HepG2 (cell line): ENCODE measurements around the gene ELP6. TPM values are rescaled to one million over a fixed set of nuclear protein-coding genes. Genes with fewer than 3 reads are reported as not detected.
A peak's percentile ranks its signal among the peaks of the same experiment; 100 is the strongest.

Source experiments
- ATAC-seq: fragments of 200-7000 bp; cut with Tn5 transposase; 3 replicates; pipeline ENCODE4 v1.9.1; 2020; ENCODE audit warnings: mild to moderate bottlenecking, moderate library complexity
- BruUV-seq: library from RNA; stranded (reverse); fragments of 400-500 nt; replicated peaks from 2 replicates; lab custom pipeline; 2021; lab: Mats Ljungman, UMichigan
- CTCF ChIA-PET: fragments of 300-600 bp; formaldehyde crosslinking; extraction: SDS; loops from one replicate; lab custom pipeline; 2021; ENCODE audit warnings: low total read pairs, inconsistent platforms, low intra/inter-chr PET ratio; lab: Yijun Ruan, JAX
- POLR2A ChIA-PET: fragments of 350-600 bp; sonication (Branson Sonifier 250); formaldehyde crosslinking; loops from one replicate; lab custom pipeline; 2020; ENCODE audit warnings: antibody characterized with exemption, inconsistent platforms; lab: Yijun Ruan, JAX
- DNase-seq: peaks from one replicate; pipeline ENCODE4 v3.0.0-alpha.2; 2015; ENCODE audit warnings: low spot score
- FAIRE-seq: peaks from 3 replicates; lab custom pipeline; 2011; peaks lifted over from hg19 to GRCh38; lab: Jason Lieb, UNC
- H2AFZ ChIP-seq: one replicate; pipeline ENCODE4 v1.6.1; 2011; ENCODE audit warnings: low read length, inconsistent platforms
- H3K27ac ChIP-seq: fragments of 300-600 bp; 3 replicates; pipeline ENCODE4 v1.8.0; 2011; ENCODE audit warnings: mixed run types, mild to moderate bottlenecking, mixed read lengths, low read length, inconsistent platforms; ENCODE audit not compliant: insufficient read depth; ENCODE audit errors: extremely low read length
- H3K27me3 ChIP-seq, 2 experiments: fragments of 200-600 bp in 1 of 2; 2 replicates in 1 of 2; 3 replicates in 1 of 2; pipeline versions ENCODE4 v1.6.0 to v1.8.0; 2011; ENCODE audit warnings: low read length in 2 of 2, mild to moderate bottlenecking in 2 of 2, moderate library complexity in 2 of 2, inconsistent platforms in 1 of 2; ENCODE audit not compliant: insufficient read depth in 2 of 2, control insufficient read depth in 1 of 2
- H3K36me3 ChIP-seq, 2 experiments: fragments of 200-600 bp in 1 of 2; replicated peaks in 1 of 2; 2 replicates in 1 of 2; 3 replicates in 1 of 2; pipeline versions ENCODE4 v1.5.1 to v1.8.0; 2011; ENCODE audit warnings: low read length in 2 of 2, inconsistent platforms in 1 of 2; ENCODE audit not compliant: insufficient read depth in 2 of 2, control insufficient read depth in 1 of 2
- H3K4me1 ChIP-seq: 2 replicates; pipeline ENCODE4 v1.5.1; 2012; ENCODE audit warnings: low read length, inconsistent platforms; ENCODE audit not compliant: insufficient read depth
- H3K4me2 ChIP-seq: 2 replicates; pipeline ENCODE4 v1.6.0; 2011; ENCODE audit warnings: low read depth, low read length, inconsistent platforms
- H3K4me3 ChIP-seq, 3 experiments: fragments of 200-600 bp in 1 of 3; sonication (generic), shearing (Covaris generic) in 1 of 3; replicated peaks in 1 of 3; 2 replicates each; pipeline ENCODE4 v1.5.1; 2011 to 2016; ENCODE audit warnings: low read length in 3 of 3, inconsistent platforms in 2 of 3, low read depth in 2 of 3, mild to moderate bottlenecking in 2 of 3, control low read depth in 1 of 3, mixed read lengths in 1 of 3; ENCODE audit not compliant: insufficient read depth in 1 of 3
- H3K79me2 ChIP-seq: one replicate; pipeline ENCODE4 v1.6.1; 2011; ENCODE audit warnings: low read length, inconsistent platforms; ENCODE audit not compliant: insufficient read depth
- H3K9ac ChIP-seq: 2 replicates; pipeline ENCODE4 v1.6.0; 2011; ENCODE audit warnings: mild to moderate bottlenecking, low read depth, low read length, inconsistent platforms; ENCODE audit not compliant: insufficient read depth
- H3K9me3 ChIP-seq: 2 replicates; pipeline ENCODE4 v1.5.1; 2012; ENCODE audit warnings: mild to moderate bottlenecking, low read length
- H4K20me1 ChIP-seq: 2 replicates; pipeline ENCODE4 v1.6.0; 2011; ENCODE audit warnings: inconsistent platforms, mild to moderate bottlenecking, low read length, moderate library complexity; ENCODE audit not compliant: insufficient read depth
- HNRNPL ChIP-seq: fragments of 200-400 bp; formaldehyde crosslinking; IDR thresholded peaks from 2 replicates; pipeline ENCODE4 v1.6.1; 2017; ENCODE audit warnings: mild to moderate bottlenecking, low read depth, low read length
- HOXA3 ChIP-seq: sonication (generic); formaldehyde crosslinking; IDR thresholded peaks from 2 replicates; pipeline ENCODE4 v1.5.0; 2020; ENCODE audit warnings: missing genetic modification reagents
- KDM5A ChIP-seq: fragments of 200-600 bp; sonication (generic); IDR thresholded peaks from 2 replicates; pipeline ENCODE4 v1.7.0; 2018; ENCODE audit warnings: antibody characterized with exemption, mild to moderate bottlenecking, low read length, borderline replicate concordance
- MIER2 ChIP-seq: IDR thresholded peaks from 2 replicates; pipeline ENCODE4 v1.6.1; 2016; ENCODE audit warnings: missing biosample characterization, missing genetic modification reagents
- NFYB ChIP-seq: sonication (generic); formaldehyde crosslinking; IDR thresholded peaks from 2 replicates; pipeline ENCODE4 v1.4.0; 2020; ENCODE audit warnings: missing genetic modification reagents
- ZNF230 ChIP-seq: sonication (generic); formaldehyde crosslinking; IDR thresholded peaks from 2 replicates; pipeline ENCODE4 v1.4.0; 2020; ENCODE audit warnings: mild to moderate bottlenecking, missing genetic modification reagents
- ZNF572 ChIP-seq: sonication (generic); formaldehyde crosslinking; IDR thresholded peaks from 2 replicates; pipeline ENCODE4 v1.5.1; 2020; ENCODE audit warnings: mild to moderate bottlenecking, missing genetic modification reagents
- ZNF678 ChIP-seq: sonication (generic); formaldehyde crosslinking; IDR thresholded peaks from 2 replicates; pipeline ENCODE4 v1.4.0; 2020; ENCODE audit warnings: mild to moderate bottlenecking, missing genetic modification reagents
- ZSCAN21 ChIP-seq: sonication (generic); formaldehyde crosslinking; IDR thresholded peaks from 2 replicates; pipeline ENCODE4 v1.8.0; 2022; ENCODE audit warnings: mild to moderate bottlenecking, missing genetic modification reagents, moderate library complexity, borderline replicate concordance
- WGBS: methylation state at CpG from one replicate; pipeline ENCODE4 v1.1.6; 2017; ENCODE audit warnings: low lambda C conversion rate; 5-methylcytosine and 5-hydroxymethylcytosine counted together
- in situ Hi-C: cut with HindIII; loops from 2 replicates; pipeline ENCODE4 v1.10.0; 2017; ENCODE audit warnings: low pct_unique_long_range_greater_than_20kb; ENCODE audit not compliant: extremely low pct_ligation_motif_present
- intact Hi-C: fragments of 100-400 bp; cut with micrococcal nuclease; formaldehyde crosslinking; loops from one replicate; pipeline ENCODE4 v1.10.0; 2022; ENCODE audit not compliant: unreplicated experiment
- polyA plus RNA-seq, 8 experiments: library from polyadenylated mRNA; depleted of rRNA in 3 of 8; stranded (reverse) in 7 of 8; unstranded in 1 of 8; fragments of >200 nt; fragmentation: Illumina TruSeq in 4 of 8; extraction: Trizol in 4 of 8; gene quantifications; 2 replicates each; pipeline versions ENCODE4 v1.2.1 to v1.2.3, GENCODE V29; 2011 to 2016; ENCODE audit warnings: low read depth in 4 of 8, missing spikeins in 1 of 8, mixed read lengths in 1 of 8; ENCODE audit not compliant: insufficient read depth in 1 of 8
- total RNA-seq, 5 experiments: library from RNA; depleted of rRNA; stranded (reverse); fragments of >200 nt; fragmentation: Illumina TruSeq; extraction: Trizol; gene quantifications; 2 replicates each; pipeline ENCODE4 v1.2.3, GENCODE V29; 2016; ENCODE audit warnings: low read depth in 1 of 5
- TF ChIP-seq, protein P1 (sequence below): sonication (generic); formaldehyde crosslinking; IDR thresholded peaks from 2 replicates; pipeline ENCODE4 v1.8.0; 2022; ENCODE audit warnings: mild to moderate bottlenecking, missing genetic modification reagents, moderate library complexity

Gene ELP6
- total and polyA plus RNA-seq, 2 of the 13 experiments (the other 11 are each of a cell fraction or from before 2014, with no cell fraction given), result 45.0 to 49.3 TPM

DNA sequence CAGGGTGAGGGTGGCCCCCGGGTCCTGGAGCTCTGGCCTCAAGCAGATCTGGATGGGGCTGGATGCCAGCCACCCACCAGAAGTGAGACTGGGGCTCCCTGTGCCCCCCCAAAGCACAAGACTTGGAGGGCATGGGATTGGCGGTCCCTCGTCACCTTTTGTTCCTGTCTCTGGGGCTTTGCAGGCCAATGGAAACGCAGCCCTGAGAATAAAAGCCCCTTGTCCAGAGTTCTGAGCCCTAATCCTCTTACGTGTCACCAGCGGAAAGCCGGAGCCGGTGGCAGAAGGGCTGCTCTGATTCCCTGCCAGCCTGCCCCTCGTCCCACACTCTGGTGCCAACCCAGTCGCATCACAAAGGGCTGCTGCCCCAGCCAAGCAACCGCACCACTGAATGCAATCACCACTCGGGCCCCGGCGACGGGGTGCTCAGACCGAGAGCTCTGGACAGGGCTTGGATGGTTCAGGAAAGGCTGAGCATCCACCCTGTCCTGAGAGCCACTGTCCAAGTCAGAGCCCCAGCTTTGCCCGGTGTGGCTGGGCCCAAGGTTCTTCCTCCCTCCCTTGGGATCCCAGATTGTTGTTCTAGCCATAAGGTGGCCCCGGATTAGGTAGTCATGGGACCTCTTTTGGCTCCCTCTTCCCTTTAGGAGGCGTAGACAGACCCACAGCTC, 22.8 kb upstream of the ELP6 start:
- H3K4me1 ChIP-seq, result peaks cover 19% of the 10 kb centered on the region
- FAIRE-seq (no peak), ATAC-seq (peak; percentile 52), DNase-seq (no peak)
- intact Hi-C loops, result no loop called here
- H3K9me3 ChIP-seq, result no peaks in the 10 kb centered on the region
- H3K36me3 ChIP-seq, result no peaks in the 10 kb centered on the region
- no peak overlapping the region for H3K27ac ChIP-seq
- BruUV-seq, result no TSS peak
- WGBS, result 38% methylated on average over 12 of the region's 19 CpGs
- in situ Hi-C loops, result no loop called here
- no peak overlapping the region for H3K4me3 ChIP-seq
- H3K79me2 ChIP-seq, result no peaks in the 10 kb centered on the region
- peaks cover 0 to 13% of the 10 kb centered on the region in 2 experiments; a peak in 3 of 5 replicates for H3K27me3 ChIP-seq
- no peak overlapping the region for H3K4me2 ChIP-seq
- POLR2A ChIA-PET, result no interaction called here
- H3K9ac ChIP-seq, result no peak overlapping the region
- CTCF ChIA-PET, result no interaction called here
- no peak overlapping the region for H2AFZ ChIP-seq
- H4K20me1 ChIP-seq, result no peaks in the 10 kb centered on the region
- no peak for TF ChIP-seq KDM5A
- 0 out of 2 replicates have a peak, but pooled peaks have one; percentile 36 for TF ChIP-seq HNRNPL
- TF ChIP-seq, all 625 proteins: peak for 1

DNA sequence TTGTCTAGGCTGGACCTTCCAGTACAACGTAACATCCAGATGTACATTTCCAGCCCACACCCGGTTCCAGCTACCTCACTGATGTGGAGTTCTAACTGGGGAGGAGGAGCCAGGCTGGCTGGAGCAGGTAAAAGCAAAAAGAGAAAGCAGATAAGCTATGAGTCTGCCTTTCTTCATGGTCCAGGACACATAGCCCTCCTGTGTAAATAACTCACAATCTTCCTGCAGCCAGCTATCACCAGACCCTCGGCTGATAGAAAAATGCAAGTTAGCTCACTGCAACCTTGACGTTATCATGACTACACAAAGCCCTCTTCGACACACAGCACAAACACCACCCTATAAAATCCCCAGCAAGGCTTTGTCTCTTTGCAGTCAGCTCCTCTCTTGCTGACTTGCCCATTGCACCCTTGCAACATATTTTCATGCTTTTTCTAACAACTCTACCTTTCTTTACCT, 20.5 kb upstream of the ELP6 start:
- no peaks in the 10 kb centered on the region for H3K79me2 ChIP-seq
- H3K4me1 ChIP-seq, result peaks cover 8% of the 10 kb centered on the region
- TF ChIP-seq NFYB (CRISPR knock-in tag), result no peak
- TF ChIP-seq ZNF230 (CRISPR knock-in tag), result no peak
- no peak for TF ChIP-seq MIER2 (CRISPR knock-in tag)
- no peak for TF ChIP-seq HOXA3 (CRISPR knock-in tag)
- TF ChIP-seq ZNF572 (CRISPR knock-in tag), result no peak
- TF ChIP-seq ZSCAN21, result no peak
- TF ChIP-seq ZNF678 (CRISPR knock-in tag), result peak; percentile 87; the same call in 1 of the 2 replicates
- TF ChIP-seq, protein P1, sequence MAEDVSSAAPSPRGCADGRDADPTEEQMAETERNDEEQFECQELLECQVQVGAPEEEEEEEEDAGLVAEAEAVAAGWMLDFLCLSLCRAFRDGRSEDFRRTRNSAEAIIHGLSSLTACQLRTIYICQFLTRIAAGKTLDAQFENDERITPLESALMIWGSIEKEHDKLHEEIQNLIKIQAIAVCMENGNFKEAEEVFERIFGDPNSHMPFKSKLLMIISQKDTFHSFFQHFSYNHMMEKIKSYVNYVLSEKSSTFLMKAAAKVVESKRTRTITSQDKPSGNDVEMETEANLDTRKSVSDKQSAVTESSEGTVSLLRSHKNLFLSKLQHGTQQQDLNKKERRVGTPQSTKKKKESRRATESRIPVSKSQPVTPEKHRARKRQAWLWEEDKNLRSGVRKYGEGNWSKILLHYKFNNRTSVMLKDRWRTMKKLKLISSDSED (CRISPR knock-in tag), result no peak
- FAIRE-seq, result no peak
- no peak overlapping the region for H3K27ac ChIP-seq
- H3K9ac ChIP-seq, result no peak overlapping the region
- BruUV-seq, result no TSS peak
- ATAC-seq, result no peak; the same call in 2 of the 3 replicates
- no peaks in the 10 kb centered on the region for H3K36me3 ChIP-seq
- CTCF ChIA-PET, result no interaction called here
- no peak for DNase-seq
- intact Hi-C loops (no loop called here), in situ Hi-C loops (no loop called here)
- 15% methylated on average over 5 of the region's 5 CpGs for WGBS
- no peaks in the 10 kb centered on the region for H3K9me3 ChIP-seq
- H3K4me2 ChIP-seq, result peak overlapping the region; percentile 25
- H2AFZ ChIP-seq, result no peak overlapping the region
- H3K4me3 ChIP-seq, result no peak overlapping the region
- peaks cover 0 to 13% of the 10 kb centered on the region in 2 experiments; a peak in 2 of 5 replicates for H3K27me3 ChIP-seq
- POLR2A ChIA-PET, result interaction anchor here (0.9 kb wide), 1 partner anchor 9 kb away, joined by 4 read pairs; no protein-coding TSS in a partner anchor
- no peaks in the 10 kb centered on the region for H4K20me1 ChIP-seq
